NCI-H345 treated with DMSO at 0.1 percent for 48 hours (cell line): ENCODE results near the gene TRIO.
"Not testable (repeated sequence)": the region's sequence is repeated elsewhere in the genome, so short reads cannot be mapped to it uniquely, and the experiment has no call there.

ENCODE experiments used
- DNase-seq: peaks from one replicate; lab custom pipeline; 2025; ENCODE audit not compliant: unreplicated experiment; lab: John Stamatoyannopoulos, UW

The TRIO gene

GRCh38 chr5:14518638-14519037 is 375.5 kb downstream of the TRIO start:
- no peak for DNase-seq

GRCh38 chr5:14521748-14522147 is 378.6 kb downstream of the TRIO start:
- DNase-seq = no peak

DNA sequence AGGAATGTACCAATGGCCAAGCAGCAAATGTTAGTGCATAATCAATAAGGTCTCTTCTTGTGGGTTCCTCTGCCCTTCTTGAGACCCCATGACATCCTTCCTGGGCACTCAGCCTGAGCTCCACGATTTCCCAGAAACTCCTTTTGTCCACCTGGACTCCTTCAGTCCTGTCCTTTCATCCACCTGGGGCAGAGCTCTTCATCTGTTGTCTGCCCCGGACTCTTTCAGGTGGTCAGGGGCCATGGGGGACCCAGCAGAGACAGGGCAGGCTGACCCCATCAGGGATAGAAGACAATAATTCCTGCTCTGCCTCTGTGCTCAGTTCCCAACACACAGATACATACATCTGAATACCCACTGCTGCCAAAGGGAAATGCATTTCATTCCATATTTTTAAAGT is 379.6 kb downstream of the TRIO start:
- no peak for DNase-seq

DNA sequence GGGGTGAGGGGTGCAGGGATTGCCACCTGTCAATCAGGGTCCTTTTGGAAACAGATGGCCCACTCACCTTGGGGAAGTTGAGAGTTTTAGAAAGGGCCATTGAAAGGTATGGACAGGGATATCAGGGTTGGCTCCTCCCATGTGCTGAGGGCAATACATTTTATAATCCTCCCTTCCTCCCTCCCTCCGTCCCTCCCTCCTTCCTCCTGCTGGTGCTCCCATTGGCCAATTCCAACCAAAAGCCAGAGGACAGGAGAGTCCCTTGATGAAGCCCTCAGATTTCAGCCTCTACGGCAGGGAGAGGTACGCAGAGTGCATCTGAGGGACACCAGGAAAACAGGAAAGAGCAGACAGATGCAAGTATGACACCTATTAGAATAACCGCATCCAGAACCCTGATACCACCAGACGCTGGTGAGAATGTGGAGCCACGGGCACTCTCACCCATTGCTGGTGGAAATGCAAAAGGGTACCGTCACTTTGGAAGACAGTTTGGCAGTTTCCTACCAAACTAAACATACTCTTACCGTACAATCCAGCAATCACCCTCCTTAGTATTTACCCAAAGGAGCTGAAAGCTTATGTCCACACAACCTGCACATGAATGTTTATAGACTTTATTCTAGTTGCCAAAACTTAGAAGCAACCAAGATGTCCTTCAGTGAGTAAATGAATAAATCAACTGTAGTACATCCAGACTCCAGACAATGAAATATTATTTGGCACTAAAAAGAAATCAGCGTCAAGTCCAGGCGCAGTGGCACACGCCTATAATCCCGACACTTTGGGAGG is 380.3 kb downstream of the TRIO start:
- no peak for DNase-seq

DNA sequence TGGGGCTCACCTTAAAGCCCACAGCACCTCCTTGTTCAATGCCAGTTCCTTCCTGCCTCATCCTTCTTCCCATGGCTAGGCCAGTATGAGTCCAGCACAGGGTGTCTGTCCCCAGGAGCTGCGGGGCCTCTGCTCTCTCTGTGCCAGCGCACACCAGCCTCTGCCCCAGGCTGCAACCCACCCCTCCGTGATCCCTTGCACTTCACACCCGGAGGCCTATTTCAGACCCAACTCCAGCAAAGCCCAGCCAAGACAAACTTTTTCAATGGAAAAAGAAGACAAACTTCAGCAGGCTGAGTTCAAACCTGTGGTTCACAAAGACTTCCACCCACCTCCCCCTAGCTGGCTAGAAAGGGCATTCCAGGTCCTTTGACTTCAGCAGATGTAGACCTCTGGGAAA is 382.3 kb downstream of the TRIO start:
- no peak for DNase-seq

DNA sequence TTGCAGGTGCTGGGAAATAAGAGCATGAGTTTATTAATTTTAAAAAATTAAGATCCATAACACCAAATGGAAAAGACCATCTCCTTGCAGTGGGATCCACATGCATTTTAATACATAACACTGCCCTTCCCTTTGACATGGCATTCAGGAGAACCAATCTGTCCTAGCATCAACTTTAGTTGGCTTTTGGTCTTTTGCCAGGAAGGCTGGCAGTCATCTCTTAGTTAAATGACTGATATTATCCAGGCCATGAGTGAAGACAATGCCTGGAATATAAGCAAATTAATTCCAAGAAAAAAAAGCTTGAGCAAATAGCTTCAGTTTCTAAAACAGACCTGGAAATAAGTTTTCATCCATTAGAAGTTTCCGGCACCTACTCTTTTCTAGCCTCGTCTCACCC is 383.4 kb downstream of the TRIO start:
- DNase-seq = no peak

DNA sequence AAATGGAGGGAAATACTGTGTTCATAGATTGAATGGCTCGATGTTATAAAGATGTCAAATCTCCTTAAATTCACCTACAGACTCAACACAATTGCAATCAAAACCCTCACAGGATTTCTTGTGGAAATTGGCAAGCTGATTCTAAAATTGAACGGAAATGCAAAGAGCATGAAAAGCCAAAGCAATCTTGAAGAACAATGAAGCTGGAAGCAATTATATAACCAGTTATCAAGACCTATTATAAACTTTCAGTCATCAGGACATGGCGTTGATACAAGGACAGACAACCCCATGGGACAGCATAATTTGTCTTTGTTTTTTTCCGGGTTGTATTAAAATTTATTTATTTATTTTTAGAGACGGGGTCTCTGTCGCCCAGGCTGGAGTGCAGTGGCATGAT is 385.0 kb downstream of the TRIO start:
- DNase-seq = no peak

- no peak for DNase-seq
Measured at GRCh38 chr5:14528926-14529325, 385.8 kb downstream of the TRIO start.

DNA sequence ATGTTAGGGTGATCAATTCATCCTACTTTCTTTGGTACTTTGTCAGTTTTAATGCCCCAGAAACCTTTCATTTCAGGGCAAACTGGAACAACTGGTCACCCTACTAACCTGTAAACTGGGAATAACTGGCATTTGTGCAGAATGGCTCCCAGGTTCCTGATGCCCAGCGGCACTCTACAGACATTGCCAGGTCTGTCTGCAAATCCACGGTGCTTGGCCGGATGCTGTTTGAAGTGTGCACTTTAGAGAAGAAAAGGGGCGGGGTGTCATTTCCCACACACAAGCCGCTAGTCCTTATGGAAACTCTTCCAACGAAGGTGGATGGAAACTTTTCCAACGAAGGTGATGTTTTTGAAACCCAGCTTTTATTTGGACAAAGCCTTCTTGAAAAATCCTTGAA is 388.5 kb downstream of the TRIO start:
- no peak for DNase-seq

- no peak for DNase-seq
Measured at GRCh38 chr5:14532180-14532579, 389.0 kb downstream of the TRIO start.

DNA sequence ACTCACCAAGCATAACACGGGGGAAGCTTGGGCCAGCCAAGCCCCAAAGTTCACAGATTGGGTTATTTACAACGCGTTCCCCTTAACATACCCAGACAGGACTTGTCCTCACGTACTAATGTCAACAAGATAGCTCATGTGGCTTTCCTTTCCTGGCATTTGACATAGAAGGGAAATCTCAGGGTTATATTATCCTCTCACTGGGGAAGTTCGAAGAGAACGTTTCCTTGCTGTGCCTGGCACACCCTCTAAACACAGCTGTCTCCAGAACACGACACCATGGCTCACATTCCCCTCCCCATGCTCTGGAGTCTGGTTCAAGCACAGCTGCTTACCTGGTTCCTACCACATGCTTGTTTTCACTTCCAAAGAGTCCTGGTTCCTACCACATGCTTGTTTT is 391.6 kb downstream of the TRIO start:
- DNase-seq = no peak

- no peak for DNase-seq
Measured at GRCh38 chr5:14545308-14545707, 402.2 kb downstream of the TRIO start.

- DNase-seq = no peak
Measured at GRCh38 chr5:14545862-14546261, 402.7 kb downstream of the TRIO start.

GRCh38 chr5:14547666-14548065 is 404.5 kb downstream of the TRIO start:
- no peak for DNase-seq

DNA sequence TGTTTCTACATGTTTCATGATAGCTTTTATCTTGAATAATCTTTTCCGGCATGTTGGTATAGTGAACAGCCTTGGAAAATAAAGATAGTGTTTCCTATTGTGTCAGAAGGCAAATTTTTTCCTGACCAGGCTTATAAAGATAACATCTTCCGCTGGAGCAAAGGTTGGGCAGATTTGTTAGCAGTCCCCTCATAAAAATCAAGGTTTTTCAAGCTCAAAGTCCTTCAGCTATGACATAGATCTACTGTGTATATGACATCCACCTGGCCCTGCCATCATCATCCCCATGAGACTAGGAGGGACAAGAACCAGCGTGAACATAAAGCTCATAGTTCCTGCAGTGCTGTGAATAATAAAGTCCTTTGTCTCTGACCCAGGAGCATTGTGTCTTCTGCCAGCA is 408.1 kb downstream of the TRIO start:
- no peak for DNase-seq

DNA sequence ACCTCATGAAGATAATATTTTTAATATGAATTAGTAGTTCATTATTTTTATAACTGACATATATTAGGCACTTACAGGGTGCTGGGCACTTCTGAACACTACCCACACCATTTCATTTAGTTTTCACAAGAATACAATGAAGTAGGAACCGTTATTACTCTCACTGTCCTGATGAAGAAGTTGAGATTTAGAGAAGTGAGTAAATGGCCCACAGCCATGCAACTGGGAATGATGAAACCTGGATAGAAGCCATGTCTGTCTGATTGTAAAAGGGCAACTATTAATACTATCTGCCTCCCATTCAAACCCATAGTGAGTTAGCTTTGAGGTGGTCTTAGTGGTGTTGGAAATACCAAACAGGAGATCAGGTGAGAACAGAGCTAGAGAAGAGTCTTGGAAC is 408.9 kb downstream of the TRIO start:
- DNase-seq = no peak

GRCh38 chr5:14554288-14554687 is 411.1 kb downstream of the TRIO start:
- DNase-seq = not testable (repeated sequence)

DNA sequence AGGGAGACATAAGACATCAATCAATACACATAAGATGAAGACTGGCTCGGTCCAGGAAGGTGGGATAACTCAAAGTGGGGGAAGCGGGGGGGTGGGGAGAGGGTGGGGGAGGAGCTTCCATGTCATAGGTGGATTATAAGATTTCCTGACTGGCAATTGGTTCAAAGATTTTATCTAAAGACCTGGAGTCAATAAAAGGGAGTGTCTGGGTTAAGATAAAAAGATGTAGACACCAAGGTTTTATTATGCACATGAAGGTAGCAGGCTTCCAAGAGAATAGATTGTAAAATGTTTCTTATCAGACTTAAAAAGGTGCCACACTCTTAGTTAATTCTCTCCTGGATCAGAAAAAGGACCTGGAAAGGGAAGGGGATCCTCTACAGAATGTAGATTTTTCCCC is 412.9 kb downstream of the TRIO start:
- DNase-seq = no peak

- DNase-seq = no peak
Measured at GRCh38 chr5:14557203-14557770, 414.1 kb downstream of the TRIO start.

DNA sequence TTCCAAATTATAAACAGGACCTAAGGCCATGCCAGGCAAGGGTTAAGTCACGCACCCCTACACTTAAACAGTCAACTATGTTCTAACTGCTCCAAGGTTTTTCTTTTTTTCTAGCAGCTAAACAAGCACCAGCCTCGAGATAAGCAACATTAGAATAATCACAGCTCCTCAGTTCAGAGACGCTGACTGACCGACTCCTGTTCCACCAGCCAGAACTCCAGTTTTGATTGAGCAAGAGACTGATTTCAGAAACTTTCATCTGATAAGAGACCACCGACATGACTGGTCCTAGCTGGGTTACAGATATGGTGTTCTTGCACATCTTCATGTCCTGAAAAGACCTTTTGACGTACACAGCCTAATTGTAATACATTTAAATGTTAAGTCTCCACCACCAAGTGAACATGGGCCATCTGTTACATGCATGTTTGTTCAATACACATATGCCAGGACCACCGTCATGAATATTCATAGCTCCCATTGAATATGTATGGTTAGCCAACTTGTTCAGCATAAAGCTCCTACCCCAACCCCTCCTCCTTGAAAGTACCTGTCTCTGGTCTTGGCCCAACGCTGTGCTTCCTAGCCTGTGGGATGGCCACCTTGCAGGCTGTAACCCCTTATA is 414.8 kb downstream of the TRIO start:
- no peak for DNase-seq
